Liver (tissue), 3 donors: ENCODE results near the gene PROS1.

Source experiments
- ATF3 ChIP-seq: IDR thresholded peaks from 2 replicates; pipeline ENCODE4 v1.6.1; 2016; ENCODE audit warnings: antibody characterized with exemption
- CTCF ChIP-seq: fragments of 150-350 bp; IDR thresholded peaks from 2 replicates; pipeline ENCODE4 v1.5.1; 2017; ENCODE audit warnings: improper control_type of control experiment, low read depth, low read length; ENCODE audit not compliant: missing input control
- FOXA1 ChIP-seq: IDR thresholded peaks from 2 replicates; pipeline ENCODE4 v1.6.1; 2016; ENCODE audit warnings: antibody characterized with exemption
- GABPA ChIP-seq, 2 donors: IDR thresholded peaks in 1 of 2; conservative IDR thresholded peaks in 1 of 2; 2 replicates each; pipeline ENCODE4 v1.6.1; 2016; ENCODE audit warnings: antibody characterized with exemption in 2 of 2, mild to moderate bottlenecking in 1 of 2, moderate library complexity in 1 of 2
- JUND ChIP-seq, 2 donors: IDR thresholded peaks; 2 replicates each; pipeline ENCODE4 v1.6.1; 2016; ENCODE audit warnings: antibody characterized with exemption in 2 of 2
- RAD21 ChIP-seq, 2 donors: IDR thresholded peaks; 2 replicates each; pipeline ENCODE4 v1.6.1; 2016; ENCODE audit warnings: antibody characterized with exemption in 2 of 2, mild to moderate bottlenecking in 2 of 2
- TF ChIP-seq, protein P1 (sequence below): IDR thresholded peaks from 2 replicates; pipeline ENCODE4 v1.6.1; 2016; ENCODE audit warnings: antibody characterized with exemption
- TF ChIP-seq, protein P2 (sequence below): IDR thresholded peaks from 2 replicates; pipeline ENCODE4 v1.6.1; 2016; ENCODE audit warnings: antibody characterized with exemption, mild to moderate bottlenecking
- TF ChIP-seq, protein P3 (sequence below): IDR thresholded peaks from 2 replicates; pipeline ENCODE4 v1.6.1; 2016; ENCODE audit warnings: antibody characterized with exemption
- donor health status: healthy.
- donor health status: healthy.

- TF ChIP-seq, protein P1, sequence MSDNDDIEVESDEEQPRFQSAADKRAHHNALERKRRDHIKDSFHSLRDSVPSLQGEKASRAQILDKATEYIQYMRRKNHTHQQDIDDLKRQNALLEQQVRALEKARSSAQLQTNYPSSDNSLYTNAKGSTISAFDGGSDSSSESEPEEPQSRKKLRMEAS: no peak
- TF ChIP-seq ATF3: no peak
- TF ChIP-seq CTCF: no peak
- TF ChIP-seq, protein P2, sequence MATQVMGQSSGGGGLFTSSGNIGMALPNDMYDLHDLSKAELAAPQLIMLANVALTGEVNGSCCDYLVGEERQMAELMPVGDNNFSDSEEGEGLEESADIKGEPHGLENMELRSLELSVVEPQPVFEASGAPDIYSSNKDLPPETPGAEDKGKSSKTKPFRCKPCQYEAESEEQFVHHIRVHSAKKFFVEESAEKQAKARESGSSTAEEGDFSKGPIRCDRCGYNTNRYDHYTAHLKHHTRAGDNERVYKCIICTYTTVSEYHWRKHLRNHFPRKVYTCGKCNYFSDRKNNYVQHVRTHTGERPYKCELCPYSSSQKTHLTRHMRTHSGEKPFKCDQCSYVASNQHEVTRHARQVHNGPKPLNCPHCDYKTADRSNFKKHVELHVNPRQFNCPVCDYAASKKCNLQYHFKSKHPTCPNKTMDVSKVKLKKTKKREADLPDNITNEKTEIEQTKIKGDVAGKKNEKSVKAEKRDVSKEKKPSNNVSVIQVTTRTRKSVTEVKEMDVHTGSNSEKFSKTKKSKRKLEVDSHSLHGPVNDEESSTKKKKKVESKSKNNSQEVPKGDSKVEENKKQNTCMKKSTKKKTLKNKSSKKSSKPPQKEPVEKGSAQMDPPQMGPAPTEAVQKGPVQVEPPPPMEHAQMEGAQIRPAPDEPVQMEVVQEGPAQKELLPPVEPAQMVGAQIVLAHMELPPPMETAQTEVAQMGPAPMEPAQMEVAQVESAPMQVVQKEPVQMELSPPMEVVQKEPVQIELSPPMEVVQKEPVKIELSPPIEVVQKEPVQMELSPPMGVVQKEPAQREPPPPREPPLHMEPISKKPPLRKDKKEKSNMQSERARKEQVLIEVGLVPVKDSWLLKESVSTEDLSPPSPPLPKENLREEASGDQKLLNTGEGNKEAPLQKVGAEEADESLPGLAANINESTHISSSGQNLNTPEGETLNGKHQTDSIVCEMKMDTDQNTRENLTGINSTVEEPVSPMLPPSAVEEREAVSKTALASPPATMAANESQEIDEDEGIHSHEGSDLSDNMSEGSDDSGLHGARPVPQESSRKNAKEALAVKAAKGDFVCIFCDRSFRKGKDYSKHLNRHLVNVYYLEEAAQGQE: no peak
- TF ChIP-seq GABPA (IDR thresholded peaks at IDR 0.05 in 1 of 2, conservative IDR thresholded peaks at IDR 0.05 in 1 of 2): no peak
- TF ChIP-seq, protein P3, sequence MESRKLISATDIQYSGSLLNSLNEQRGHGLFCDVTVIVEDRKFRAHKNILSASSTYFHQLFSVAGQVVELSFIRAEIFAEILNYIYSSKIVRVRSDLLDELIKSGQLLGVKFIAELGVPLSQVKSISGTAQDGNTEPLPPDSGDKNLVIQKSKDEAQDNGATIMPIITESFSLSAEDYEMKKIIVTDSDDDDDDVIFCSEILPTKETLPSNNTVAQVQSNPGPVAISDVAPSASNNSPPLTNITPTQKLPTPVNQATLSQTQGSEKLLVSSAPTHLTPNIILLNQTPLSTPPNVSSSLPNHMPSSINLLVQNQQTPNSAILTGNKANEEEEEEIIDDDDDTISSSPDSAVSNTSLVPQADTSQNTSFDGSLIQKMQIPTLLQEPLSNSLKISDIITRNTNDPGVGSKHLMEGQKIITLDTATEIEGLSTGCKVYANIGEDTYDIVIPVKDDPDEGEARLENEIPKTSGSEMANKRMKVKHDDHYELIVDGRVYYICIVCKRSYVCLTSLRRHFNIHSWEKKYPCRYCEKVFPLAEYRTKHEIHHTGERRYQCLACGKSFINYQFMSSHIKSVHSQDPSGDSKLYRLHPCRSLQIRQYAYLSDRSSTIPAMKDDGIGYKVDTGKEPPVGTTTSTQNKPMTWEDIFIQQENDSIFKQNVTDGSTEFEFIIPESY: no peak
- no peak for TF ChIP-seq RAD21 (IDR thresholded peaks at IDR 0.05)
- TF ChIP-seq JUND (IDR thresholded peaks at IDR 0.05): no peak
- TF ChIP-seq FOXA1: no peak
Measured at GRCh38 chr3:93843981-93844380, 129.7 kb downstream of the PROS1 start.
